COLO668 (cell line): ENCODE results near the gene CREG2.
"Not testable (repeated sequence)": the region's sequence is repeated elsewhere in the genome, so short reads cannot be mapped to it uniquely, and the experiment has no call there.

Experiments
- DNase-seq: peaks from one replicate; lab custom pipeline; 2025; ENCODE audit not compliant: unreplicated experiment; lab: John Stamatoyannopoulos, UW

CREG2 gene

GRCh38 chr2:101349893-101350662, 37.2 kb downstream of the CREG2 start:
- DNase-seq: no peak

- DNase-seq: no peak
These were observed 38.4 kb downstream of the CREG2 start for GRCh38 chr2:101348883-101349282.

GRCh38 chr2:101346909-101347308, 40.4 kb downstream of the CREG2 start:
- DNase-seq: no peak

- DNase-seq: no peak
These were observed 43.2 kb downstream of the CREG2 start for GRCh38 chr2:101344137-101344536.

- DNase-seq: no peak
These were observed 44.7 kb downstream of the CREG2 start for GRCh38 chr2:101342625-101343008.

GRCh38 chr2:101341901-101342624, 45.2 kb downstream of the CREG2 start:
- DNase-seq: peak; percentile 80

GRCh38 chr2:101341421-101341820, 45.9 kb downstream of the CREG2 start:
- no peak for DNase-seq

- DNase-seq: no peak
These were observed 47.2 kb downstream of the CREG2 start for GRCh38 chr2:101340141-101340551.

- no peak for DNase-seq
These were observed 47.9 kb downstream of the CREG2 start for GRCh38 chr2:101339266-101339880.

- DNase-seq: no peak
These were observed 49.4 kb downstream of the CREG2 start for GRCh38 chr2:101337877-101338276.

GRCh38 chr2:101332885-101333766, 54.2 kb downstream of the CREG2 start:
- DNase-seq: no peak

GRCh38 chr2:101331202-101331601, 56.1 kb downstream of the CREG2 start:
- no peak for DNase-seq

GRCh38 chr2:101330253-101330933, 56.9 kb downstream of the CREG2 start:
- DNase-seq: no peak

GRCh38 chr2:101329026-101329425, 58.3 kb downstream of the CREG2 start:
- no peak for DNase-seq

GRCh38 chr2:101328474-101329007, 58.8 kb downstream of the CREG2 start:
- DNase-seq: no peak

- DNase-seq: no peak
These were observed 59.4 kb downstream of the CREG2 start for GRCh38 chr2:101327863-101328394.

GRCh38 chr2:101325425-101325824, 61.9 kb downstream of the CREG2 start:
- no peak for DNase-seq

GRCh38 chr2:101316568-101316967, 70.7 kb downstream of the CREG2 start:
- DNase-seq: not testable (repeated sequence)

- no peak for DNase-seq
These were observed 75.6 kb downstream of the CREG2 start for GRCh38 chr2:101311696-101312017.
